Right lobe of liver (tissue), 4 donors: ENCODE results near the gene ZDHHC5.

Source experiments
- POLR2A ChIP-seq: fragments of 450-650 bp; IDR thresholded peaks from one replicate; pipeline ENCODE4 v1.6.1; 2017; ENCODE audit warnings: antibody characterized with exemption, mild to moderate bottlenecking
- TF ChIP-seq, protein P1 (sequence below), 4 donors: fragments of 200-600 bp in 3 of 4; fragments of 450-650 bp in 1 of 4; IDR thresholded peaks; one replicate each; pipeline versions ENCODE4 v1.5.1 to v1.8.0; 2016 to 2022; ENCODE audit warnings: antibody characterized with exemption in 4 of 4, mild to moderate bottlenecking in 2 of 4
- donor health status: DM: no; HTN: no; CAD: no.
- donor health status: DM: no; HTN: no; CAD: no.
- donor health status: DM: no; HTN: yes; CAD: no.

DNA sequence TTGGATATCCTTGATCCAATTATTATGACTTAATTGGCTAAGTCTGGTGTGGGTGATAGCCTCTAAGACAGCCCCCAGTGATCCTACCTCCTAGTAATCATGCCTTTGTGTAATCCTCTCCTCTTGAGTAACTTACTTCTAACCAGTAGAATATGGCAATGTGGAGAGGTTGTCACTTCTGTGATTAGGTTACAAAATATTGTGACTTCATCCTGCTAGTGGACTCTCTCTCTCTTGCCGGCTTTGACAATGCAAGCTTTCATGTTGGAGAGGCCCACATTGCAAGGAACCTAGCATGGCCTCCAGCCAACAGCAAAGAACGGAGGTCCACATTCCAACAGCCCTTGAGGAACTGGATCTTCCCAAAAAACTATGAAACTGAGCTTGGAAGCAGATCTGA, 37.7 kb upstream of the ZDHHC5 start:
- TF ChIP-seq, protein P1, sequence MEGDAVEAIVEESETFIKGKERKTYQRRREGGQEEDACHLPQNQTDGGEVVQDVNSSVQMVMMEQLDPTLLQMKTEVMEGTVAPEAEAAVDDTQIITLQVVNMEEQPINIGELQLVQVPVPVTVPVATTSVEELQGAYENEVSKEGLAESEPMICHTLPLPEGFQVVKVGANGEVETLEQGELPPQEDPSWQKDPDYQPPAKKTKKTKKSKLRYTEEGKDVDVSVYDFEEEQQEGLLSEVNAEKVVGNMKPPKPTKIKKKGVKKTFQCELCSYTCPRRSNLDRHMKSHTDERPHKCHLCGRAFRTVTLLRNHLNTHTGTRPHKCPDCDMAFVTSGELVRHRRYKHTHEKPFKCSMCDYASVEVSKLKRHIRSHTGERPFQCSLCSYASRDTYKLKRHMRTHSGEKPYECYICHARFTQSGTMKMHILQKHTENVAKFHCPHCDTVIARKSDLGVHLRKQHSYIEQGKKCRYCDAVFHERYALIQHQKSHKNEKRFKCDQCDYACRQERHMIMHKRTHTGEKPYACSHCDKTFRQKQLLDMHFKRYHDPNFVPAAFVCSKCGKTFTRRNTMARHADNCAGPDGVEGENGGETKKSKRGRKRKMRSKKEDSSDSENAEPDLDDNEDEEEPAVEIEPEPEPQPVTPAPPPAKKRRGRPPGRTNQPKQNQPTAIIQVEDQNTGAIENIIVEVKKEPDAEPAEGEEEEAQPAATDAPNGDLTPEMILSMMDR (IDR thresholded peaks at IDR 0.05): no peak
- no peak for TF ChIP-seq POLR2A
